Mesothelial cell of epicardium (in vitro differentiated cells): ENCODE measurements around the gene PM20D1. TPM values are rescaled to one million over a fixed set of nuclear protein-coding genes. Genes with fewer than 3 reads are reported as not detected.
A peak's percentile ranks its signal among the peaks of the same experiment; 100 is the strongest.

ENCODE experiments used
- DNase-seq, 2 experiments: peaks; one replicate each; pipeline ENCODE4 v3.0.0; 2021; ENCODE audit warnings: low spot score in 2 of 2; ENCODE audit not compliant: unreplicated experiment in 2 of 2
- H3K27ac Mint-ChIP-seq: 2 replicates; pipeline ENCODE4 v1.8.0; 2021; ENCODE audit warnings: mixed read lengths
- H3K27me3 Mint-ChIP-seq: 2 replicates; pipeline ENCODE4 v1.8.0; 2021; ENCODE audit warnings: low read depth, mixed read lengths
- H3K36me3 Mint-ChIP-seq: 2 replicates; pipeline ENCODE4 v1.8.0; 2021; ENCODE audit warnings: mixed read lengths
- H3K4me1 Mint-ChIP-seq: 2 replicates; pipeline ENCODE4 v1.8.0; 2021; ENCODE audit warnings: mixed read lengths
- H3K4me3 Mint-ChIP-seq: 2 replicates; pipeline ENCODE4 v1.8.0; 2021; ENCODE audit warnings: mild to moderate bottlenecking, moderate library complexity, mixed read lengths
- H3K9me3 Mint-ChIP-seq: 2 replicates; pipeline ENCODE4 v1.8.0; 2021; ENCODE audit warnings: mixed read lengths
- CTCF ChIP-seq: fragments of 200-600 bp; sonication (generic); IDR thresholded peaks from one replicate; pipeline ENCODE4 v1.5.0; 2021; ENCODE audit warnings: antibody characterized with exemption; ENCODE audit not compliant: unreplicated experiment
- total RNA-seq: library from RNA; stranded (reverse); gene quantifications from 3 replicates; pipeline ENCODE4 v1.2.1, GENCODE V29; 2021

PM20D1 gene
- total RNA-seq, 1 donor from 2014 or later: not detected

- no peak for TF ChIP-seq CTCF
- H3K36me3 Mint-ChIP-seq: peaks cover 21% of the 10 kb centered on the region
- H3K27me3 Mint-ChIP-seq: no peaks in the 10 kb centered on the region
- no peaks in the 10 kb centered on the region for H3K9me3 Mint-ChIP-seq
- peak overlapping the region; percentile 87 for H3K27ac Mint-ChIP-seq
- peak overlapping the region; percentile 83 for H3K4me3 Mint-ChIP-seq
- peaks cover 36% of the 10 kb centered on the region for H3K4me1 Mint-ChIP-seq
- DNase-seq: no peak
Observed at GRCh38 chr1:205811660-205812059, 38.3 kb downstream of the PM20D1 start.

DNA sequence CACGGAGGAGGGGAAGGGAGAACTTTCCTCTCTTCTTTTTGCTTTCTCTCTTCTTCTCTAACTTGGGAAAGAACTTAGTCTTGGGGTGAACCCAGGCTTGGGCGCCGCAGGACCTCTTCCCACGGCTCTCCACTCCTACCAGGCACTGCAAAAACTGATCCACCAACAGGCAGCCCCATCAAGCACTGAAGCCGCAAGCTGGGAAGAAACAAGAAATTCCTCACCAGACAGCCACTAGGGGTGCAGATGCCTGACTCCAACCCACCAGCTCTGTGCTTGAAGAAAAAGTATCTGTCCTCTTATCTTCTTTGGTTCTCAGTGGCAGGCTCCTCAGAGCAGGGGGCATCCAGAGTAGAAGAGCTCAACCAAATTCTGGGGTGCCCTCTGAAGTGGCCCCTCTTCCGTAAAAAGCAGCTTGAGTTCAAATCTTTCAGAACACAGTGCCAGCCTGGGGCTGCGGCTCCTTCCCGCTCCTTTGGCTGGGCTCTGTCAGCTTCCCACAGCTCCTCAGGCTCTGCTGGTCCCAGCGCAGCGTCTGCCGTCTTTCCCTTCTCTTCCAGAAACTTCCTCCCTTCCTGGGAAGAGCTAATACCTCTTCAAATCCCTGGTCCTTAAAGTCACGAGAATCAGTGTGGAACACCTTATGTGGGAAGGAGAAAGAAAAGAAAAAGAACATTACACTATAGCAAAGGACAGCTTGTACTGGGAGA, 39.3 kb downstream of the PM20D1 start:
- no peak overlapping the region for H3K4me3 Mint-ChIP-seq
- H3K36me3 Mint-ChIP-seq: peaks cover 21% of the 10 kb centered on the region
- H3K4me1 Mint-ChIP-seq: peaks cover 36% of the 10 kb centered on the region
- H3K27me3 Mint-ChIP-seq: no peaks in the 10 kb centered on the region
- H3K9me3 Mint-ChIP-seq: no peaks in the 10 kb centered on the region
- no peak for TF ChIP-seq CTCF
- no peak overlapping the region for H3K27ac Mint-ChIP-seq
- DNase-seq: no peak

GRCh38 chr1:205809942-205810345, 40.0 kb downstream of the PM20D1 start:
- peaks cover 36% of the 10 kb centered on the region for H3K4me1 Mint-ChIP-seq

DNA sequence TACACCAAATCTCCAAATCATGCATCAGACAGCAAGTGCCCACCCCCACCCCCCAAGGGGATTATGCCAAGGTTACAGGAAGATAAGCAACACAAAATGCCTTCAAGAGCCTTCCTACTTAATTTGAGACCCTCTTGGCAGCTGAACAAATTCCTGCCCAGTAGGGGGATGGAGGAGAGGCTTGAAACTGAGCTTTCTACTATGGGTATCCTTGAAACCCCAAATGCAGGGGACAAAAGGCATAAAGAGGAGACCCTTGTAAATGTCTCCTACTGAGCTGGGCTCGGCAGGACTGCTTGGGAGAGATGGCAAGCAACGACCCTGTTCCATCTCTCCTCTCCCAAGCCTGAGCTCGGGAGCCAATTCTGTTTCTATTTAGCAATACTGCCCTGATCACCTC, 40.5 kb downstream of the PM20D1 start:
- Mint-ChIP-seq H3K27ac (no peak overlapping the region), H3K9me3 (no peaks in the 10 kb centered on the region), H3K27me3 (no peaks in the 10 kb centered on the region), H3K36me3 (peaks cover 21% of the 10 kb centered on the region), H3K4me1 (peaks cover 37% of the 10 kb centered on the region), H3K4me3 (no peak overlapping the region)
- DNase-seq: no peak
- TF ChIP-seq CTCF: no peak

More at GRCh38 chr1:205809942-205810345, 40.0 kb downstream of the PM20D1 start:
- no peak overlapping the region for H3K4me3 Mint-ChIP-seq
- H3K9me3 Mint-ChIP-seq: no peaks in the 10 kb centered on the region
- DNase-seq: no peak
- H3K27ac Mint-ChIP-seq: no peak overlapping the region
- H3K27me3 Mint-ChIP-seq: no peaks in the 10 kb centered on the region
- no peak for TF ChIP-seq CTCF
- H3K36me3 Mint-ChIP-seq: peaks cover 21% of the 10 kb centered on the region

GRCh38 chr1:205805082-205805711, 44.7 kb downstream of the PM20D1 start:
- H3K4me1 Mint-ChIP-seq: peaks cover 8% of the 10 kb centered on the region
- H3K27me3 Mint-ChIP-seq: no peaks in the 10 kb centered on the region
- no peak for DNase-seq
- no peak overlapping the region for H3K4me3 Mint-ChIP-seq
- no peak overlapping the region for H3K27ac Mint-ChIP-seq
- H3K36me3 Mint-ChIP-seq: peaks cover 14% of the 10 kb centered on the region
- no peak for TF ChIP-seq CTCF
- H3K9me3 Mint-ChIP-seq: no peaks in the 10 kb centered on the region
